GM12801 (cell line): ENCODE results near the gene CDH1.

Experiments
- CTCF ChIP-seq: IDR thresholded peaks from one replicate; pipeline ENCODE4 v1.5.1; 2011; ENCODE audit warnings: control low read depth; ENCODE audit not compliant: insufficient read length; ENCODE audit errors: extremely low read depth

The CDH1 gene

DNA sequence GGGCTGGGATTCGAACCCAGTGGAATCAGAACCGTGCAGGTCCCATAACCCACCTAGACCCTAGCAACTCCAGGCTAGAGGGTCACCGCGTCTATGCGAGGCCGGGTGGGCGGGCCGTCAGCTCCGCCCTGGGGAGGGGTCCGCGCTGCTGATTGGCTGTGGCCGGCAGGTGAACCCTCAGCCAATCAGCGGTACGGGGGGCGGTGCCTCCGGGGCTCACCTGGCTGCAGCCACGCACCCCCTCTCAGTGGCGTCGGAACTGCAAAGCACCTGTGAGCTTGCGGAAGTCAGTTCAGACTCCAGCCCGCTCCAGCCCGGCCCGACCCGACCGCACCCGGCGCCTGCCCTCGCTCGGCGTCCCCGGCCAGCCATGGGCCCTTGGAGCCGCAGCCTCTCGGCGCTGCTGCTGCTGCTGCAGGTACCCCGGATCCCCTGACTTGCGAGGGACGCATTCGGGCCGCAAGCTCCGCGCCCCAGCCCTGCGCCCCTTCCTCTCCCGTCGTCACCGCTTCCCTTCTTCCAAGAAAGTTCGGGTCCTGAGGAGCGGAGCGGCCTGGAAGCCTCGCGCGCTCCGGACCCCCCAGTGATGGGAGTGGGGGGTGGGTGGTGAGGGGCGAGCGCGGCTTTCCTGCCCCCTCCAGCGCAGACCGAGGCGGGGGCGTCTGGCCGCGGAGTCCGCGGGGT, at the start of gene CDH1:
Gene CDH1 (plus strand): TSS at position 247 of the 684 bp plus-strand sequence. CDS start 124 bp downstream, at position 371.
- TF ChIP-seq CTCF: no peak

DNA sequence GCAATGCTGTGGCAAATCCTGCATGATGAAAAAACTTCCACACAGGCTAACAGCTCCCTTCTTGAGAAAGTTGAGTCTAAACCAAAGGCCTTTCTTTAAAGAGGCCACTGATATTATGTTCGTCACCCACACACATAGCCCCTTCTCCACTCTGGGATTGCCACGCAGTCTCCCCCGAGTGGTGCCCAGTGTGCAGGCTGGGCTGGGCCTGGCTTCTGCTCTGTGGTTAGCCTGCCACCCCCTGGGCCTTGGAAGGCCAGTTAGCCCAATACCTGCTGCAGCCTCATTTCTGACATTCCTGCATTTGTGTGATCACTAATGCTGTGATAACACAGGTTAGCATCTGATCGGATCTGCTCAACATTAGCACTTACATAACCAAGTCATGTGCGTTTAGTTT, 47.2 kb upstream of the CDH1 start:
- TF ChIP-seq CTCF: no peak

DNA sequence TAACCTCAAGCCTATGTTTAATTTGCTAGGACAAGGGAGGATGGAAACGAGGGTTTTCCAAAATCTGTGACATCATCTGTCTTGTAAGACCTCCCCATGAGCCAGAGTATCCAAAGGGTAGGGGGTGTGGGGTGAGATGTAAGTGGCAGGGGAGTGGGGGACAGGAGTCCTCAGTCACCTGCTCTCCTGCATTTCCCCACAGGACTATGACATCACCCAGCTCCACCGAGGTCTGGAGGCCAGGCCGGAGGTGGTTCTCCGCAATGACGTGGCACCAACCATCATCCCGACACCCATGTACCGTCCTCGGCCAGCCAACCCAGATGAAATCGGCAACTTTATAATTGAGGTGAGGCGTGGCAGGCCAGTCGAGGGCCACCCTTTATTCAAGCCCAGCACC, 41.5 kb upstream of the CDH1 start:
- TF ChIP-seq CTCF: no peak

DNA sequence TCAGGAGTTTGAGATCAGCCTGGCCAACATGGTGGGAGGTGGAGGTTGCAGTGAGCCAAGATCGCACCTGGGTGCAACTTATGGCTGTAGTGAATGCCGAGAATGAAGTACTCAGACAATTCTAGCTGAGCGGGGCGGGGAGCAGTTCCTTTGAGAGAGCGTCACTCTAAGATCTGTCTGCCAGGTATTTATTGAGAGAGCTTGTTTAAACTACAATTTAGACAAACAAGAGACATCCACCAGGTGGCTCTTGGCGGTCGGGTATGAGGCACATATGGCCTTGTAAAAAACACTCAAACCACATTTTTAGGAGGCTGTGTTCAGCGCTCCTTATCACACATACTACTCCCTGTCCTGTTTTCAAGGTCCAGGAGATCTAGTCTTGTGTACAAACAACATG, 40.6 kb upstream of the CDH1 start:
- TF ChIP-seq CTCF: no peak

DNA sequence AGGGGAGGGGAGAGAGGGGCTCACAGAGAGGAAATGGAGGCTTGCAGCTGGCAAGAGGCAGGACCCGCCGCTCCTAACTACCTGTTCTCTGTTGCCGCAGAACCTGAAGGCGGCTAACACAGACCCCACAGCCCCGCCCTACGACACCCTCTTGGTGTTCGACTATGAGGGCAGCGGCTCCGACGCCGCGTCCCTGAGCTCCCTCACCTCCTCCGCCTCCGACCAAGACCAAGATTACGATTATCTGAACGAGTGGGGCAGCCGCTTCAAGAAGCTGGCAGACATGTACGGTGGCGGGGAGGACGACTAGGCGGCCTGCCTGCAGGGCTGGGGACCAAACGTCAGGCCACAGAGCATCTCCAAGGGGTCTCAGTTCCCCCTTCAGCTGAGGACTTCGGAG, 39.0 kb upstream of the CDH1 start:
- no peak for TF ChIP-seq CTCF

DNA sequence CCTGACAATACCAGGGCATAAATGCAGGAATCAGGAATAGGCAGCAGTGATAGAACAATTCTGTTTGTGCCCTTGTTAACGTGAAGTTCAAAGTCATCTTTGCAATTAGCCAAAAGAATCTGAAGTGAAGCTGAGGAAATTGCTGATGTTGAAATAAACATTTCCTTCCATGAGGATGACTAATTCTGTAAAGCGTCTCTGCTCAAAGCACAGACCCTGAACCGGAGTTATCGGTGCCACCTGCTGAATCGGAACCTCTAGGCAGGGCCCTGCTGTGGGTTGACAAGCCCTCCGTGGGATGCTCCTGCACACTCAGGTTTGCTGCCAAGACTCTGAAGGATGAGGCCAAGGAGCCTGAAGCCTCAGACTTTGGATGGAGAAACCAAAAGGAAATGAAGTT, 37.0 kb upstream of the CDH1 start:
- no peak for TF ChIP-seq CTCF

GRCh38 chr16:68700831-68701230, 36.3 kb upstream of the CDH1 start:
- no peak for TF ChIP-seq CTCF
